Midbrain (tissue), 1 donor: ENCODE results near the gene PTP4A2.

Experiments used
- DNase-seq: peaks from one replicate; lab custom pipeline; 2025; lab: John Stamatoyannopoulos, UW

PTP4A2 gene

GRCh38 chr1:31885851-31886250 is 52.3 kb downstream of the PTP4A2 start:
- no peak for DNase-seq

GRCh38 chr1:31883357-31883942 is 54.7 kb downstream of the PTP4A2 start:
- no peak for DNase-seq

GRCh38 chr1:31881688-31882000 is 56.5 kb downstream of the PTP4A2 start:
- no peak for DNase-seq

GRCh38 chr1:31880957-31881687 is 57.0 kb downstream of the PTP4A2 start:
- DNase-seq: no peak

- no peak for DNase-seq
These were observed 58.1 kb downstream of the PTP4A2 start for GRCh38 chr1:31879981-31880608.

GRCh38 chr1:31878058-31878457 is 60.1 kb downstream of the PTP4A2 start:
- no peak for DNase-seq

GRCh38 chr1:31877544-31877943 is 60.6 kb downstream of the PTP4A2 start:
- no peak for DNase-seq

- DNase-seq: no peak
These were observed 62.4 kb downstream of the PTP4A2 start for GRCh38 chr1:31875636-31876236.

- no peak for DNase-seq
These were observed 63.2 kb downstream of the PTP4A2 start for GRCh38 chr1:31874942-31875341.

GRCh38 chr1:31872658-31873636 is 65.2 kb downstream of the PTP4A2 start:
- no peak for DNase-seq

- no peak for DNase-seq
These were observed 66.5 kb downstream of the PTP4A2 start for GRCh38 chr1:31871703-31872102.

GRCh38 chr1:31870086-31870736 is 68.0 kb downstream of the PTP4A2 start:
- no peak for DNase-seq

- DNase-seq: no peak
These were observed 68.7 kb downstream of the PTP4A2 start for GRCh38 chr1:31869449-31869848.

- no peak for DNase-seq
These were observed 69.3 kb downstream of the PTP4A2 start for GRCh38 chr1:31868862-31869261.

- no peak for DNase-seq
These were observed 70.6 kb downstream of the PTP4A2 start for GRCh38 chr1:31867546-31867945.

- no peak for DNase-seq
These were observed 71.6 kb downstream of the PTP4A2 start for GRCh38 chr1:31866450-31867032.

- no peak for DNase-seq
These were observed 72.3 kb downstream of the PTP4A2 start for GRCh38 chr1:31865728-31866449.

GRCh38 chr1:31862071-31862470 is 76.1 kb downstream of the PTP4A2 start:
- DNase-seq: no peak

- no peak for DNase-seq
These were observed 76.8 kb downstream of the PTP4A2 start for GRCh38 chr1:31861346-31861745.

GRCh38 chr1:31860581-31860980 is 77.6 kb downstream of the PTP4A2 start:
- DNase-seq: no peak
